Measurements from ENCODE around the gene ZNFX1.

The ZNFX1 gene

DNA sequence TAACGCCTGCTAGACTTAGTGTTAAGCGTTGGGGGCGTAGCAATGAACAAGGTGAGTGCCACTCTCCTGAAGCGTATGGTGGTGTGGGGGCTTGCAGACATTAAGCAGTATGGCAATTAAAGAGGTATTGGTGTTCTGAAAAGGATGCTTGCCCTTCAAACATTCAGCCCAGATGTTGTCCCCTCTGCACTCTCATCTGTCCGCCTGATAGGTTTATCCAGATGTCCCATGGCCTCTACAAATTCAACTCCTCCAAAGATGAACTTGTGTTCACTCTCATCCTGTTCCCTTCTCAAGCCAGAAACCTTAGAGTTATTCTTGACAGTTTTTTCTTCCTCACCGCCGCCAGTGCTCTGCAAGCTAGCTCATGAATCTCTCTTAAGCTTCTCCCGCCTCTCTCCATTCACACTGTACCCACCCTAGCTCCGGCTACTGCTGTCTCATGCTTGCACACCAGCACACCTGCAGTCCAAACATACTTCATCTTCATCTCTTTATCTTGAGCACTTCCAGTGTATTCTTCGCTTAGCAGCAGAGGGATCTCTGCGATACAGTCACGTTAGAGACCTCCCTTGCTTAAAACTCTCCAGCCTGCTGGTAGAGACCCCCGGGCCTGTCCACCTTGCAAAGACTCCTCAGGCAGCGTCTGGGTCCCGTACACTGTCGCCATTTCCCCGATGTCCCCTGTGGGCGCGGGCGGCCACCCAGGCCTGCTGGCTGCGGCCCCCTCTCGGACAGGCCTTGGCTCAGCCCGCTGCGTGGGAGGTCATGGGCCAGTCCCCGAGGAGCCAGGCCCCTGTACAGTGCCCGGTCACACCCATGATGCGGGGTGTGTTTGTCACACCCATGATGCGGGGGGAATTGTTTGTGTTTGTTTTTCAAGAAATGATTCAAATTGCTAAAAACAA lies 57.7 kb downstream of the ZNFX1 start:
- H3K36me3 ChIP-seq (ENCODE audit: control insufficient read depth in 2 of 2, insufficient read depth in 1 of 2, low read length in 2 of 2), result peaks cover 22 to 37% of the 10 kb centered on the region in 2 experiments; a peak in 2 of 3 replicates
- no peak for TF ChIP-seq REST (tag by site-specific recombination; IDR thresholded peaks at IDR 0.05)
- peak; percentile 31 for TF ChIP-seq PRDM10 (tag by site-specific recombination; IDR thresholded peaks at IDR 0.05)
- peak overlapping the region; percentile 71 for H3K4me3 ChIP-seq (ENCODE audit: low read depth, low read length)
- ChIA-PET CTCF (interaction anchor here (0.5 kb wide), 1 partner anchor 224 kb away, joined by 3 read pairs; no protein-coding TSS in a partner anchor), POLR2A (no interaction called here)
- no peaks in the 10 kb centered on the region for H3K4me1 ChIP-seq (ENCODE audit: control insufficient read depth, insufficient read depth, low read length)
- peak overlapping the region; percentile 37; the same call in 1 of the 2 replicates for H3K27ac ChIP-seq (ENCODE audit: extremely low read depth, low read depth, low read length)
- H3K9me3 ChIP-seq (ENCODE audit: control insufficient read depth, insufficient read depth, low read depth, low read length), result no peaks in the 10 kb centered on the region

GRCh38 chr20:49219091-49219923 lies 58.5 kb downstream of the ZNFX1 start, which contains the start of gene DDX27:
TSS of gene DDX27 (plus strand) at chr20:49219416. CDS start at chr20:49219449, 33 bp downstream.
- ChIA-PET POLR2A (interaction anchor here (0.6 to 1.0 kb wide), 9 partner anchors 18 to 1524 kb away, joined by 3 to 9 read pairs (median 5); no protein-coding TSS in a partner anchor), CTCF (interaction anchor here (0.5 to 4.4 kb wide), 4 partner anchors 81 to 223 kb away, joined by 3 to 101 read pairs (median 3); no protein-coding TSS in a partner anchor)
- peaks cover 20 to 28% of the 10 kb centered on the region in 2 experiments; a peak in 2 of 3 replicates for H3K36me3 ChIP-seq (ENCODE audit: control insufficient read depth in 2 of 2, insufficient read depth in 1 of 2, low read length in 2 of 2)
- H3K4me1 ChIP-seq (ENCODE audit: control insufficient read depth, insufficient read depth, low read length), result no peaks in the 10 kb centered on the region
- H3K9me3 ChIP-seq (ENCODE audit: control insufficient read depth, insufficient read depth, low read depth, low read length), result no peaks in the 10 kb centered on the region
- H3K27ac ChIP-seq (ENCODE audit: extremely low read depth, low read depth, low read length), result peak within 1 kb of the TSS; percentile 37; the same call in 1 of the 2 replicates
- peak within 1 kb of the TSS; percentile 71 for H3K4me3 ChIP-seq (ENCODE audit: low read depth, low read length)
- TF ChIP-seq ZEB2 (tag by site-specific recombination; IDR thresholded peaks at IDR 0.05) (0 out of 2 replicates have a peak, but pooled peaks have one; percentile 21), ZNF660 (tag by site-specific recombination; IDR thresholded peaks at IDR 0.05) (no peak), ZNF350 (tag by site-specific recombination; IDR thresholded peaks at IDR 0.05) (no peak), ZNF112 (tag by site-specific recombination; IDR thresholded peaks at IDR 0.05) (no peak), ZNF558 (tag by site-specific recombination; IDR thresholded peaks at IDR 0.05) (no peak), ZFP69B (tag by site-specific recombination; IDR thresholded peaks at IDR 0.05) (peak; percentile 55; the same call in 1 of the 2 replicates), ZBTB17 (tag by site-specific recombination; IDR thresholded peaks at IDR 0.05) (peak; percentile 67), ZNF324 (tag by site-specific recombination; IDR thresholded peaks at IDR 0.05) (no peak), ZNF585B (tag by site-specific recombination; IDR thresholded peaks at IDR 0.05) (no peak), BCL11B (tag by site-specific recombination; IDR thresholded peaks at IDR 0.05; ENCODE audit: low read depth) (no peak), ZNF37A (tag by site-specific recombination; IDR thresholded peaks at IDR 0.05) (no peak), ZNF701 (tag by site-specific recombination; IDR thresholded peaks at IDR 0.05) (no peak), ZNF76 (tag by site-specific recombination; IDR thresholded peaks at IDR 0.05; ENCODE audit: borderline replicate concordance, low read depth) (no peak), ZBTB21 (tag by site-specific recombination; IDR thresholded peaks at IDR 0.05) (peak; percentile 93), KLF9 (tag by site-specific recombination; IDR thresholded peaks at IDR 0.05; ENCODE audit: low read depth) (peak; percentile 54; the same call in 1 of the 2 replicates), ZNF2 (tag by site-specific recombination; IDR thresholded peaks at IDR 0.05) (peak; percentile 58; the same call in 1 of the 2 replicates), ZBTB10 (tag by site-specific recombination; IDR thresholded peaks at IDR 0.05) (peak; percentile 51)
- TF ChIP-seq, protein P1, sequence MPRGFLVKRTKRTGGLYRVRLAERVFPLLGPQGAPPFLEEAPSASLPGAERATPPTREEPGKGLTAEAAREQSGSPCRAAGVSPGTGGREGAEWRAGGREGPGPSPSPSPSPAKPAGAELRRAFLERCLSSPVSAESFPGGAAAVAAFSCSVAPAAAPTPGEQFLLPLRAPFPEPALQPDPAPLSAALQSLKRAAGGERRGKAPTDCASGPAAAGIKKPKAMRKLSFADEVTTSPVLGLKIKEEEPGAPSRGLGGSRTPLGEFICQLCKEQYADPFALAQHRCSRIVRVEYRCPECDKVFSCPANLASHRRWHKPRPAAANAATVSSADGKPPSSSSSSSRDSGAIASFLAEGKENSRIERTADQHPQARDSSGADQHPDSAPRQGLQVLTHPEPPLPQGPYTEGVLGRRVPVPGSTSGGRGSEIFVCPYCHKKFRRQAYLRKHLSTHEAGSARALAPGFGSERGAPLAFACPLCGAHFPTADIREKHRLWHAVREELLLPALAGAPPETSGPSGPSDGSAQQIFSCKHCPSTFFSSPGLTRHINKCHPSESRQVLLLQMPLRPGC (tag by site-specific recombination; IDR thresholded peaks at IDR 0.05), result no peak

All from HEK293 (cell line).